GM10248 (cell line): Measurements from ENCODE around the gene PLEKHG7.

Experiments used
- CTCF ChIA-PET: fragments of 300-600 bp; sonication (Branson Sonifier 250); formaldehyde crosslinking; extraction: SDS; loops from one replicate; lab custom pipeline; 2021; ENCODE audit warnings: antibody characterized with exemption; lab: Yijun Ruan, JAX
- POLR2A ChIA-PET: fragments of 350-650 bp; sonication (Branson Sonifier 250); formaldehyde crosslinking; extraction: SDS; loops from one replicate; lab custom pipeline; 2020; ENCODE audit warnings: antibody characterized with exemption; lab: Yijun Ruan, JAX
- DNase-seq: peaks from one replicate; pipeline ENCODE4 v3.0.0; 2012; ENCODE audit errors: extremely low spot score
- TF ChIP-seq, protein P1 (sequence below): IDR thresholded peaks from 2 replicates; pipeline ENCODE4 v1.5.1; 2012; ENCODE audit warnings: mild to moderate bottlenecking, low read depth; ENCODE audit errors: extremely low read depth, missing control alignments, control extremely low read depth

The PLEKHG7 gene

DNA sequence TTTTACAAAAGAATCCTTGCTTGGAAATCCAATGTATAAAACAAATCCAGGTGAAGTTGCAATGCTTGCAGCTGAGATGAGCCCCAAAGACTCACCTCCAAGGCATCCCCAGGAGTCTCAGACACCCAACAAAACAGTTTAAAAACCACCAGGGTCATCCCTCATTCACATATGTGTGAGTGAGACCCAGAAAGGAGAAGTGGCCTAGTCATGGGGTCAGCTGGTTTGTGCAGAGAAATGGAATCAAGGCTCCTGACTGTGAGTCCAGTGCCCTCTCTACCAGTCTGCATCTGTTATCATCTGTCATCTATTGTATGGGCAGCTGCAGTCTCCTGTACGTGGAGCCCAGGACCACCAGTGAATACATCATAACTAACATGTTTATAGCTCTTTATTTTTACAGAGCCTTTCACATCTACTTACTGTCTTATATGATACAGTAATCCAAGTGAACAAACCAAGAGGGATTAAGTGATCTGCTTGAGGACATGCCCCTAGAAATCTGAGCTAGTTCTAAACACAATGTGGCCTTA, 27.1 kb downstream of the PLEKHG7 start:
- TF ChIP-seq, protein P1, sequence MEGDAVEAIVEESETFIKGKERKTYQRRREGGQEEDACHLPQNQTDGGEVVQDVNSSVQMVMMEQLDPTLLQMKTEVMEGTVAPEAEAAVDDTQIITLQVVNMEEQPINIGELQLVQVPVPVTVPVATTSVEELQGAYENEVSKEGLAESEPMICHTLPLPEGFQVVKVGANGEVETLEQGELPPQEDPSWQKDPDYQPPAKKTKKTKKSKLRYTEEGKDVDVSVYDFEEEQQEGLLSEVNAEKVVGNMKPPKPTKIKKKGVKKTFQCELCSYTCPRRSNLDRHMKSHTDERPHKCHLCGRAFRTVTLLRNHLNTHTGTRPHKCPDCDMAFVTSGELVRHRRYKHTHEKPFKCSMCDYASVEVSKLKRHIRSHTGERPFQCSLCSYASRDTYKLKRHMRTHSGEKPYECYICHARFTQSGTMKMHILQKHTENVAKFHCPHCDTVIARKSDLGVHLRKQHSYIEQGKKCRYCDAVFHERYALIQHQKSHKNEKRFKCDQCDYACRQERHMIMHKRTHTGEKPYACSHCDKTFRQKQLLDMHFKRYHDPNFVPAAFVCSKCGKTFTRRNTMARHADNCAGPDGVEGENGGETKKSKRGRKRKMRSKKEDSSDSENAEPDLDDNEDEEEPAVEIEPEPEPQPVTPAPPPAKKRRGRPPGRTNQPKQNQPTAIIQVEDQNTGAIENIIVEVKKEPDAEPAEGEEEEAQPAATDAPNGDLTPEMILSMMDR = no peak
- no peak for DNase-seq
- CTCF ChIA-PET = interaction anchor here (0.7 to 1.6 kb wide), 5 partner anchors 13 to 33 kb away, joined by 3 to 5 read pairs (median 4); no protein-coding TSS in a partner anchor
- POLR2A ChIA-PET = no interaction called here

DNA sequence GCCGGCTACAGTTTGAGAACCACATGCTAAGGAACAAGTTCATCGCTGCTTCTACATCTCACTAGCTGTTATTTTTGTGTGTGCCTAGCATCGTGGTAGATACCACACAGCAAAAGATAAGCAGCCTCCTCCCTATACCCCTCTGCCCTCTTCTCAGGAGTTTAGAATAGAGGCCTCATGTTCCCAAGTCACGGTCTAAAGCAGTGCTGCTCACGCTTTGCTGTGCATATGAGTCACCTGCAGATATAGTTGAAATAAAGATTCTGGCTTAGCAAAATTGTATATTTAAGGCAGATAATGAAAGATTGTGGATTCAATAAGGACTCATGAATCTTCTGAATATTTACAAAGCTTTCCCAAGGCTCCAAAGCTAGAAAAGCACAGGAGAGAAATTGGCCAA, 28.0 kb downstream of the PLEKHG7 start:
- DNase-seq = no peak
- ChIA-PET CTCF (interaction anchor here (0.7 to 1.2 kb wide), 4 partner anchors 26 to 126 kb away, joined by 3 read pairs; no protein-coding TSS in a partner anchor), POLR2A (no interaction called here)
- TF ChIP-seq, protein P1 = no peak

DNA sequence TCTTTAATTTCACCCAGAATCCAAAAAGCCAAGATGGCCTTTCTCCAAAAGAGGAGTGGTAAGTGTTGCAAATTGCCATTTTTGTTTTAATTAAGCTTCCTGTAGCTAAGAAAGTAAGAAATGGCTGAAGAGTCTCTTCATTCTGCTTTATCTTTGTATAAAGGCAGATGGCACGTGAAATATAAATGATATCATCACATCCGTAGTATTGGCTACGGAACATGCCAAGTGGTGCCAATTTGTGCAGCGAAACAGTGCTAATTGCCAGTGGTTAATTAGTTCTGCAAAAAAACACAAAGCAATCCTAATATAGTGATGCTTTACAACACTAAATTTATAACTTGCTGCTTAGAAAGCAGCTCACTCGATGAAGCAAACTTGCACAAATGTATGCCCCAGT, 29.4 kb downstream of the PLEKHG7 start:
- POLR2A ChIA-PET = no interaction called here
- CTCF ChIA-PET = no interaction called here
- TF ChIP-seq, protein P1 = no peak
- DNase-seq = no peak

DNA sequence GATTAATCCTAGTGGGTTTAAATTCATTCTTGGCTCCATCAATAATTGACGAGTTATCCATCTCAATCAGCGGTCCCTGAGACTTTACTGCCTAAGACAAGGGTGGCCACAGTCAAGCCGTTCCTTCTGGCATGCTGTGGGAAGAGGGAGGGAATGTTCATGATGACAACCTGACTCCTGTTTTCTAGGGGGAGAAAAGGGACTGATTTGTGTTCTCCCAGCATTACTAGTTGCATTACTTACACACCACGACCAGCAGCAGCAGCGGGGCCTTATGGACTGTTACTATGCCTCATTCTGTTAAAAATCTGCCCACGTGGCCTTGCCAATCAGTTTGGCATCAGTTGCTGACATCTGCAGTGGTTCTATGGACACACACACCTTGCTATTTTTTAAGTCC, 29.9 kb downstream of the PLEKHG7 start:
- TF ChIP-seq, protein P1 = no peak
- POLR2A ChIA-PET = no interaction called here

DNA sequence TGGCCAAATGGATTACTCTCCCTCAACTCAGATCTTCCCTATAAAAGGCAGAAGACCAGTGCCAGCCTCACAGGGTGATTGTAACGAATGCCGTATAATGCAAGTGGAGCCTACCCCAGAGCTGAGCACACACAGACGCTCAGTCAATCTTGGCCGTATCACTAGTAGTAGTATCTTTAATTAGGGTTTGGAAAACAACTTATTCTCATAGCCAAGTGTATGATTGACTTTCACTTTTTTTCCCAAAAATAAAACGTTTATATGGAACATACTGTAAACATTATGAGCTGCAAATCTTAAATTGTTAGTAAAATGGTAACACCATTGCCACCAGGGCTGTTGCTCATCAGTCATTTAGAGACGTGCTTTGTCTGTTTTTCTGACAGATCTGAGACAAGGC, 30.4 kb downstream of the PLEKHG7 start:
- POLR2A ChIA-PET = no interaction called here
- CTCF ChIA-PET = interaction anchor here (1.4 kb wide), 1 partner anchor 10 kb away, joined by 4 read pairs; no protein-coding TSS in a partner anchor

More for the DNA sequence above, 29.9 kb downstream of the PLEKHG7 start:
- CTCF ChIA-PET = no interaction called here
- DNase-seq = no peak

DNA sequence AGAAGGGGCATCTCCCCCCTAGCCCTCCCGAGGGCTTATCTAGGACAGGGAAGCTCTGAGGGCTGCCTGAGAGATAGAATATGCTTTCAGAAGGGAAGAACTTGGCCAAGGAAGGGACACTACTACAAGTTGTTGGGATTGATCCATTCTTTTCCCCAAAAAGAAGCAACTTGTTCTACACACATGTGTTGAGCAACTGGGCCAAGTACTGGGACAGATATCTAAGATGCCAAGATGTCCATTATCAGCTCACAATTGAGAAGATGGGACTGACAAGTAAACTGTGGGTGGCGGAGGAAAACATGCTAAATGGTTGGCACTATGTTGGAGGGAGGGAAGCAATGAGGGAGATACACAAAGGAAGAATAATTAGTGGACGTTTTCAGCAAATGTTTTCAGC, 30.9 kb downstream of the PLEKHG7 start:
- TF ChIP-seq, protein P1 = no peak
- CTCF ChIA-PET = interaction anchor here (1.4 kb wide), 1 partner anchor 10 kb away, joined by 4 read pairs; no protein-coding TSS in a partner anchor
- DNase-seq = no peak
- POLR2A ChIA-PET = no interaction called here

More for the DNA sequence above, 30.4 kb downstream of the PLEKHG7 start:
- DNase-seq = no peak
- TF ChIP-seq, protein P1 = no peak
